GM21529 (cell line): ENCODE data around the gene CFAP100.

ENCODE experiments used
- ATAC-seq: cut with Tn5 transposase; IDR thresholded peaks from one replicate; pipeline ENCODE4 v1.9.1; 2021; ENCODE audit not compliant: unreplicated experiment

Gene CFAP100

GRCh38 chr3:126356373-126357264, 38.1 kb upstream of the CFAP100 start:
- no peak for ATAC-seq

- peak; percentile 90 for ATAC-seq
Measured at GRCh38 chr3:126357295-126358037, 37.2 kb upstream of the CFAP100 start, which contains the start of gene KLF15. Gene KLF15, minus strand, starts transcription at chr3:126357408. Its CDS starts 4,486 bp downstream, at chr3:126352922.

- no peak for ATAC-seq
Measured at GRCh38 chr3:126358038-126358815, 36.5 kb upstream of the CFAP100 start.

- ATAC-seq = no peak
Measured at GRCh38 chr3:126358816-126359181, 35.9 kb upstream of the CFAP100 start.

- ATAC-seq = no peak
Measured at GRCh38 chr3:126360046-126360713, 34.5 kb upstream of the CFAP100 start.

- no peak for ATAC-seq
Measured at GRCh38 chr3:126360714-126361060, 34.0 kb upstream of the CFAP100 start.

- no peak for ATAC-seq
Measured at GRCh38 chr3:126361211-126361610, 33.5 kb upstream of the CFAP100 start.

GRCh38 chr3:126364130-126364695, 30.5 kb upstream of the CFAP100 start:
- no peak for ATAC-seq

- peak; percentile 50 for ATAC-seq
Measured at GRCh38 chr3:126364731-126365301, 29.9 kb upstream of the CFAP100 start.

- ATAC-seq = no peak
Measured at GRCh38 chr3:126365351-126366277, 29.1 kb upstream of the CFAP100 start.

GRCh38 chr3:126367316-126367805, 27.3 kb upstream of the CFAP100 start:
- ATAC-seq = no peak

GRCh38 chr3:126369490-126369889, 25.2 kb upstream of the CFAP100 start:
- no peak for ATAC-seq

GRCh38 chr3:126370055-126370454, 24.7 kb upstream of the CFAP100 start:
- ATAC-seq = no peak

GRCh38 chr3:126370606-126371005, 24.1 kb upstream of the CFAP100 start:
- no peak for ATAC-seq

- no peak for ATAC-seq
Measured at GRCh38 chr3:126371096-126371705, 23.5 kb upstream of the CFAP100 start.

- no peak for ATAC-seq
Measured at GRCh38 chr3:126372413-126373145, 22.1 kb upstream of the CFAP100 start.

GRCh38 chr3:126373146-126373613, 21.5 kb upstream of the CFAP100 start:
- ATAC-seq = no peak
